T-helper 22 cell (primary cell): ENCODE measurements around the gene CDKAL1.

Source experiments
- DNase-seq: peaks from one replicate; pipeline ENCODE4 v3.0.0-alpha.2; 2020; ENCODE audit warnings: low read depth

CDKAL1 gene

DNA sequence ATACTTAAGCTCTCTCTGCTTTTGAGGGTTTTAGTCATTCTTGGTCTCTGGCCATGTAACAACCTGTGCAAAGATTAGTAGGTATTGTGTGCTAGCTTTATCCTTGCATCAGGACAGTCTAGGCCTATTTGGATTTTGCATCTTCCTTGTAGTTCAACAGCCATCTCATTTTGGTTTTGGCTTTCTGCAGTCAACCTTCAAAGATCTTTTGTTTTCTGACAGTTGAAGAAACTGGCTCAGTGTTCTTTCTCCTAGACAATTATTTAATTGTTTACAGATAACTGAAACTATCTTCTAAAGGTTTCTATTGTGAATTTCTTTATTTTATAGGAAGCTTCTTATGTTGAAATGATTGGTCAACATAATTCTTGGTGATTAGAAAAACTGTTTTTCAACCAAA is 307.5 kb downstream of the CDKAL1 start:
- no peak for DNase-seq

DNA sequence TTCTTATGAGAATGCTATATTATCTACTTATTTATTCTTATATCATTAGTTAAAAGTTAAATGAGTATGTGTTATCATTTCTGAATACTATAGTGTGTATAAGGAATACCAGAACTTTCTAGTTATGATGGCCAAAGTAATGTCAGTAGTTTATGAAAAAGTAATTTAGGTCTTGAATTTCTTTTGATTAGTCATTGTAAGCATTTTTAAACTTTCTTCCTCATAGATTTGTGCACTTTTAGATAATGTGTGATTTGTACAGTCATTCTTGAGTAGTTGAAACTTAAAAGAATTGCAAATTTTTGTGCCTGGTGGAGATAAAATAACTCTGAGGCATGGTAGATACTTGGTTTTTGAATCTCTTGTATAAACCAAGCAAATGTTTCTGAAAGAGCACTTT is 311.3 kb downstream of the CDKAL1 start:
- no peak for DNase-seq

DNA sequence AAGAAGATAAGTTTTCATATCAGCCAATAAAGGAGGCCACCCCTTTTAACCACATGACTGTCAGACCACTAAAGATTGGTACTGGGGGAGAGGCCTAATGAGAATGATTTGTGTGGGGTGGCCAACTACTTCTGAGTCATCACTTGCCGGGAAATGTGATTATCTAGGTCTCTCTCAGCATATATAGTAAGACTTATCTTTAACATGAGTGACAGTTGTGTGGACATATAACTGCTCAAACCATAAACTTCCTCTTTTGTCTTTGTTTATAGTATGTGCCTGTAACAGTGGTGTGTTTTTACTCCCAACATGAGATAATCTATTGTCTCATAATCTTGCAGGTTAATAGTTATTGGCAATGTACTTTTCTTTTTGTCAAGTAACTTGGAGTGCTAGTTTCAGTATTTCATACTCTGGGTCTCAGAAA is 312.4 kb downstream of the CDKAL1 start:
- DNase-seq = no peak

DNA sequence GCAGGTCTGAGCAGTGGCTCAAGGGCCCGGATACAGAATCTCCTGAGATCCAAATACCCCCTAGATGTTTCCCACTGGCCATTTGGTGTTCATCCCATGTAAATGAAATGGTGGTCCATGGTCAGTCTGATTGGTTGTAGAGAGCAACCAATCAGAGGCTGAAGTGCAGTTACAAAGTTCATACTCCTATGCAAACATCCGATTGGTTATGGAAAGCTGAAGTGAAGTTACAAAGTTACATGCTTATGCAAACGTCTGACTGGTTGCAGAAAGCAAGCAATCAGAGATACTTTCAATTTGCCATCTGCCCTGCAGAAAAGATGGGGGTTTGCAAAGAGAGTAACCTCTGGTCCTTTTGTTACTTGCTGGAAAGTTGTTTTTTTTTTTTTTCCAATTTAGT is 313.6 kb downstream of the CDKAL1 start:
- DNase-seq = no peak

DNA sequence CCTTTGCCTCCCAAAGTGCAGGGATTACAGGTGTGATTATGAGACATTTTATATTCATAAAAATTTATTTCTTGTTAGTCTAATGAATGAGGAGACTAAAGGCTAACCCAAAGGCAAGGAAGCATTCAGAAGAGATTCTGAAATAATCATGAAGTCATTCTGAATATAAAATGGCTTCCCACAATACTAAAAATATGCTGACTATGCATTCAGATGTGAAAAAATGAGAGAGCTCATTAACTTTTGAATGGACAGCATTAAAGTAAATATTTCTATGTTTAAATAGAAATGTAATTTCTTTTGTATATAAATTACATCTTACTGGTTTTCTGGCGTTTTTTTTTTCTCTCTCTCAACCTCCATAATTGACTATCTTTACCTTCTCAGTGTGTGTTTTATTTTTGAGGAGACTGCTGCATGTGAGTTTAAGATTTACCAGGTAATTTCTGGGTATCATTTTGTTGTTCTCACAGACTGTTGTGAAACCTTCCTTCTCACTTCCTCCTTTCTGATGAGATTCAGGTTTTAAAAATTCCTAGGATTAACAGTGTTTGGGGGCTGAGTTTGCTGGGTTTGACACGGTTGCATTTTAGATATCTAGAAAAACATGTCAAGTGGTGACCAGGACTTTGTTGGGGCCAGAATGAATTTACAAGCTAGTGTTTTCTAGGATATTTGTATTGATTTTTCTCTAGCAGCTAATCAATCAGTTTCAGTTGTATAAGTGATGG is 316.6 kb downstream of the CDKAL1 start:
- DNase-seq = no peak

DNA sequence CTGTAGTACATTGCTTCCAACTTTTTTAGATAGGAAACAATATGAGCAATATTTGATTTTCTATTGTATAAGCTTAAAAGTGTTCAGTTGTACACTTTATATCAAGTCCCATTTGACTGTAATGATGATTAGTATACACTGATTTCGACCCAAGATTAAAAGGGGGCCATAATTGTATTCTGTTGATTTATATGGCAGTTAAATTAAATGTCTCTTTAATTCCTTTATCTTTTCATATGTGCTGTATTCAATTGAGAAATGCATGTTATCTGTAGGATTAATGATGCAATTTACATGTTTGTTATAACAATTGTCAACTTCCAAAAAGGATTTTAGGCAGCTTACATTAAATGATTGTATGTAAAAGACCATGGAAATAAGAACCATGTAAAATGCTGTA is 317.5 kb downstream of the CDKAL1 start:
- no peak for DNase-seq

DNA sequence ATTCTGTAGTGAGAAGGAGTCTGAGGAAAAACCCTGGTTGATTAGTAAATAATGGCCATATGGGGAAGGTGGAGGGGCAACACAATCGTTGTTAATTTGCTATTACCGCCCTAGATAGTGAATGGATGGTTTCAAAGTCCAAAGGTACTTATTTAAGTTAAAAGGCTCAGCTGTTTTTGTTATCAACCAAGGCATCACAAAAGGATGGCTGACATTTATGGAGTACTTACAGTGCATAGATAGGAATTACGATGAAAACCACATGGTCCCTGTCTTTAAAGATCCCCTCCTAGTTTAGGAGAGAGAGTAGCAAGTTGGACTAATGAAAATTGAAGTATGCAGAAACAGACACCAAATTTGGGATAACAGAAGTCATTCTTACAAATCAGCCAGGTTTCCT is 319.6 kb downstream of the CDKAL1 start:
- DNase-seq = no peak

DNA sequence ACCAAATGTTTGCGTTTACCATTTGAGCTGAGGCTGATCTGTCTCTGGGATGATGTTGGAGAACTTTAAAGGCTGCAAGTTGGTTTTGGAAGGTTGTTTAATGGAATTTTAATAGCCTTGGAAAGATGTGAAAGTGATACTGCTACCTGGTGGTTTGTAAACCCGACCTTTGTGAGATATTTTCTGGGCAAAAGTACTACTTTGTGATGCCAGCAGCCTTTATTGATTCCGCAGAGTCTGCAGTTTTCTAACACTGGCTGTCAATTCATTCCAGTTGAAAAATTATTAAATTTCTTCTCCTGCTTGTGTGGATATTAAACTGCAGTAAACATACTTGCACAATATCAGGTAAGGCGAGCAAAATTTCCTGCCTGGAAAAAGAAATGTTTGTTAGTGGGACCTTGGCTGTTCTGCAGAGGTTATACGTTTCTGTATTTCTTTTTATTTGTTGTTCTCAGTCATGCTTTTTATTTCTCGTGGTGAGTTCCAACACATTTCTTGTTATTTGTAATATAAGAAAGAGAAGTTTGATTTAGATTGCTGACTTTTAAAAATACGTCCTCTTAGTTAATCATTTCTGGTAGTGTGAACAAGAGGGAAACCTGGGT is 322.5 kb downstream of the CDKAL1 start:
- no peak for DNase-seq

DNA sequence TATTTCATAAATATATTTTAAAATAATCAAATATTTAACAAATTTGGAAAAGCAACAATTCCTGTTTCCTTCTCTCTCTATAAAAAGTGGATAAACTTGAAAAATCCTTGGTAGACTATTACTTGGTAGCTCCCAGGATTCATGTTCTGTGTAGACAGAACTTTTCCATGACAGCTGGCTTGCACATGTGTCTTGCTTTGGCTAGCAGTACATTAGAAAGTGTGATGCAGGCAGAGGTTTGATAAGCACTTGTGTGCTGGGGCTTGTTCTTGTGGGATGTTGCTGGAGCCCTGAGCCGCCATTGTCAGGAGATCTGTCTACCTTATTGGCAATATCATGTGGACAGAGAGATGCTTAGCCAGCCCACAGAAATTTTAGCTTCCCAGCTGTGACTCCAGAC is 327.2 kb downstream of the CDKAL1 start:
- DNase-seq = no peak

DNA sequence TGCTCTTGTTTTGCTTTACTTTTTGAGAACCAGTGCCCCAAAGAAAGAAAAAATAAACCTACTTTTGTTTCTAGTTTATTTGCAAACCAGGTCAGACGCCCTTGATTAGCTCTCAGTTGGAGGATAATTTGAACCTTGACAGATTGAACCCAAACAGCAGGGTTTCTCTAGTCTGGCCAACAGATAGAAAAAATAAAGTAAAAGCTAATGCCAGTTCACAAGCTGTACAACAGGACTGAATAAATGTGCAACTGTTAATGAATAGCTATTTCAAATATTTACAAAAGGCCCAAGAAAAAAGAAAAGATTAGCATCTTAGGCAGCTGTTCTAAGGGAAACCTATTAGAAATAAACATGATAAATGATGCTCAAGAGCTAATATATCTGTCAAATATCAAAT is 331.8 kb downstream of the CDKAL1 start:
- no peak for DNase-seq

DNA sequence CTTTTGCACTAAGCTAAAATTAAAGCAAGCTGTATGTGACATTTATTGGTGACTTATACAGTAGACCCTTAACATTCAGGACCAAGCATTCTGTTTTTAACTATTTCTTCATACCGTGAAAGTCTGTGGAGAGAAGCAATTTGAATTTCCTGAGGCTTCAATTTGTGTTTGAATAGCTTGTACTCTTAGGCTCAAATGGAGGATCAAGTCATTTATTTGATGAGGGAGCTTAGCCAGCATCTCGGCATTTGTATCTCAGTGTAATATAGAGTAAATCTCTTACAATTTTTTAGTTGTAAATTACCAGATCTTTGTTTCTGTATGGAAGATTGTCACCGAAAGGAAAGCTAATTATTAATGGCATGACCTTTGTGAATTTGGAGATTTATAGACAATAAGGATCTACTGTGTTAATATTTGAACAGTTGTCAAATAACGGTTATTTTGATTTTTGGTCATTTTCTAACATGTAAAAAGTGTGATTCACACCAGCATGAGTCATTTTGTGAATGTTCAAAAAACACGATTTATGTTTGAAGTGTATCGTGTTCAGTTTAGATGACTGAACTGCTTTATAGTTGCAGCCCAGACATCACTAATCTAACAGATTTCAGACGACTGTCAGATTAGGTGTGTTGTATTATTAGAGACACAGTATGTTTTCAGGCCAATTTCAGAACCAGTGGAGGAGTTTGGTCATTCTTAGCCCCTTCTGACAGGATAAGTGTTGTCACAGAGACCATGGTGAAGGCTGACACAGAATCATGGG is 332.9 kb downstream of the CDKAL1 start:
- DNase-seq = no peak

DNA sequence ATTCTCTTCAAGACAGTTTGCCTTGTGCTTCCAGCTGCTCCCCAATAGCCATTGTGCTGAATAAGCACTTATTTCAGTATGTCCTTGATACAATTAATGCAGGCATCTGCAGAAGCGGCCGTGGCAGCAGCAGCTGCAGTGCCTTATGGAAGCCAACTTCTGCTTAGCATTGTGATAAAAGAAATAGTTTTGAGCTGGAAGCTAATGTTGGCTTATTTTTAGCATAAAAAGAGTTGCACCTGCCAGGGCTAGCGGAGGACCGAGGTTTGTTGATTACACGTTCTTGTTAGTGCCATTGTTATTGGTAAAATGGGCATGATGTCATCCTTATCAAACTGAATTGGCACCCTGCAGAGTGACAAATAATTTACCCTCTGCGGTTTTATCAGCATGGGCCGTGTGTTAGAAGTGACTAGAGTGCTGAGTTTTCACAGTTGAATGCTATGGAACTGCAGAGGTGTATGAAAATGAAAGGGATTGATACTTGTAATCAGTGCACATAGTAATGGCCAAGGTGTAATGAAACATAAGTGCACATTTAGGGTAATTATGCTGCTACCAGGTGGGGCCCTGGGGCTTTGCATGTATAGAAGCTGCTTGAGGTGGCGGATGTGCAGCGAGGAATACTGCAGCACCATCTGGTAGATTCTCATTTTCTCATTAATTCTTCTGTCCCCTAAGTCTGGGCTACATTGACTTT is 334.3 kb downstream of the CDKAL1 start:
- DNase-seq = no peak

DNA sequence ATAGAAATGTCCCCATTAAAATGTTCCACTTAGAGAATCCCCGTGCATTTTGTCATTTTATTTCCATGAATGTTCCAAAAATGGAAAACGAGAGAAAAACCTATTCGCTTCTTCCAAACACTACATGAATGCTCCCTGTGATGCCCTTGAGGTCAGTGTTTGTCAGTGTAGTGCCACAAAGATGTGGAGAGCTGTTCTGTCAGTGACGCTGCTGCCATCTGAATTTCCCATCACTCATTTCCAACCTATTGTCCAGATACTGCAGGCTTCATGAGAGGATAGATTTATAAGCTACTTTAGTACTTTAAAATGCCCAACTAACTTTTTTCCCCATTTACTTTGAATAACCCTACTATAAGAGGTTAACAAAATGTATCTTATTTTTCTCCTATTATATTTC is 335.8 kb downstream of the CDKAL1 start:
- DNase-seq = no peak

DNA sequence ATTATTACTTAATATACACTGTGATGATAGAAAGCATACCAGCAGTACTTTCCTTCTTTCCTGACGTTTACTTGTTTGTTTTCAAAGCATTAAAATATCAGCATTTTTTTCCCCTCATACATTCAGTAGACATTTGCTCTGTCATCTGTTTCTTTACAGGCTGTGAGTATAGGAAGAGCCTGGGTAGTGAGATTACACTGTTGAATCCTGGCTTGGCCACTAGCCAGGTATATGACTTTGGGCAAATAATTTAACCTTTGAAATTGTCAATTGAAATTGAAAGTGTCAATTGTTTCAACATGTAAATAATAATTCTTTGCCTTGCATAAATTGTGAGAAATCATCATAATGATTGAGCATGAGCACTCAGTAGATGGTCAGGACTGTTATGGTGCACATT is 336.2 kb downstream of the CDKAL1 start:
- DNase-seq = no peak

DNA sequence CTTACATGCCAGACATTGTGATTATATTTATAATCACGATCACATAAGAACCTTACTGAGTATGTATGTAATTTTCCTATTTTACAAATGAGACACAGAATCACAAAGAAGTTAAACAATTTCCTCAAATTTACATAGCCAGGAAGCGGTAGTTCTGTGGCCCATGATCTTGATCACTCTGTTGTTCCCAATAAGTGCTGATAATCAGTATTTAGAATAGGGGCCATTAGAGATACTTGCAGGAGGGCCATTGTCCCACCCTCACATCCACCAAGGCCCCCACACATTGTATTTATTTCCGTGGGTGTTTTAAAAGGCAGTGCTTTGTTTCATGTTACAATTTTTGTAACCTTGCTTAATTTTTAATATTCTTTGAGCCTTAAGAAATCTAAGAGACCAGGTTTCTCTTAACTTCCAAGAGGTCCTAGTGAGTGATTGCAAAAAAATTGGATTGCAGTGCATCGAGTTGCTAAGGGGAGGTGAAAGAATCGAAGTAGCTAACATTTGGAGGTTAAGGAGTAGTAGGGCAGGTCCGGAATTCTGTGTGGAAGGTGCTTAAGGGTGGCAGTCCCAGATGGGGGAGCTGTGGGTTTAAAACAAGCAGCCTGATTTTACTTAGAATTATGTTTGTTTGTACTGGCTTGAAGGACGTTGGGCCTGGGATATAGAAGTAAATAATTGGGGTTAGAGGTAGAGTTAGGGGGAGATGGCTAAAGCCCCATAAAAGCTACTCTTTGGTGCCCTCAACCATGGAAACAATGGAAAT is 339.4 kb downstream of the CDKAL1 start:
- DNase-seq = no peak

DNA sequence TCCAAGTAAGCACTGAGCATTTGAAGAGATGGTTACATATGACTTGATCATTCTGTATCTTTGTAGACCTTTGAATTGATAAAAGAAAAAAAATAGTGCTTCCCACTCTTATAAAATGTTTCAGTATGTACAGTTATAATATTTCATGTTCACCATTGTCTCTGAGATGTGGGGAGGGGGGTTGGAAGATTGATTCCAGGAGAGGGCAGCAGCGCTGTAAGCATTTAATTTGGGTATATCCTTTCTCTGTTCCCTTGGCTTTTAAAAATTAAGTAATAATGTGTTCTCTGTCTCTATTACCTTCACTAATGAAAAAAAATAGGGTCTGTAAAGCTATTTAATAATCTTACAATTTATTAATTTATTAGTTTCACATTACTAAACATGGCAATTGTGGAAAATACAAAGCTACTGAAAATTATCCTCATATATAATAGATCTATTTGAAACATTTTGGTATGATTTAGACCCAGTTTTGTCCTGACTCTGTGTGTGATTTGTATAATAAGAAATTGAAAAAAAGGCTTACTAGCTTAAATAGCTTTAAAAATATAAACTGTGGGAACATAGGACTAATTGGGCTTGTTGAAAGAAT is 341.2 kb downstream of the CDKAL1 start:
- DNase-seq = no peak

DNA sequence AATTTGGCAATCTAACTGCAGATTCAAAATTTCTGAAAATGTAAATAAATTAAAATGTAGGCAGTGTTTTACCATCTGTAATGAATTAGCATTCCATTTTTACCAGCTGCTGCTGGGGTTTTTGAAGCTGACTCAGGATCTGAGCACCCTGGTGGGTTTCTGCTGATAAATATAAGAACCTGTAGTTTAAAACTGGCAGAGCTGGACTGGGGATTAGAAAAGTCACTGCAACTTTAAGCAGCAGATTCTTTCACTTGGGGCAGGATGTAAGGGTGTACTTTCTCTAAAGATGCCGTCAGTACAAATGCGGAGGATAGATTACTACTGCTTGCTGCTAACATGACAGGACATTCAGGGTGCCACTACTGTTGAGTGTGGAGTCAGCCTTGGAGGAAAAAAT is 341.8 kb downstream of the CDKAL1 start:
- DNase-seq = no peak

DNA sequence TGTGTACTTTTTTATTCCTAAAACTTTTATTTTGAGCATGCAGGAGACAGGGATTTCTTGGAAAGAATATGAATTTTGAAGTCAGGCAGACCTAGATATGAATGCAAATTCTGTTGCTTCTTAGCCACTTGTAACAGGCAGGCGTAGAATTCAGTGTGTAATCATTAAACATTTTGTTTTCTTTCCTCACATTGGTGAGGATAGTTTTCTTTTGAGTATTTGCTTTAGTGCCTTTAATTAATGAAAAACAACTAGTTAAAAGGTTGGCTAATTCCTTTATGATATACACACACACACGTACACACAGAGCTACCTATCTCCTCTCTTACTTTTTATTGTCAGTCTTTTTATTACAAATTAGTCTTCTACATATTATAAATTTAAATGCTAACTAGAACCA is 342.3 kb downstream of the CDKAL1 start:
- no peak for DNase-seq

DNA sequence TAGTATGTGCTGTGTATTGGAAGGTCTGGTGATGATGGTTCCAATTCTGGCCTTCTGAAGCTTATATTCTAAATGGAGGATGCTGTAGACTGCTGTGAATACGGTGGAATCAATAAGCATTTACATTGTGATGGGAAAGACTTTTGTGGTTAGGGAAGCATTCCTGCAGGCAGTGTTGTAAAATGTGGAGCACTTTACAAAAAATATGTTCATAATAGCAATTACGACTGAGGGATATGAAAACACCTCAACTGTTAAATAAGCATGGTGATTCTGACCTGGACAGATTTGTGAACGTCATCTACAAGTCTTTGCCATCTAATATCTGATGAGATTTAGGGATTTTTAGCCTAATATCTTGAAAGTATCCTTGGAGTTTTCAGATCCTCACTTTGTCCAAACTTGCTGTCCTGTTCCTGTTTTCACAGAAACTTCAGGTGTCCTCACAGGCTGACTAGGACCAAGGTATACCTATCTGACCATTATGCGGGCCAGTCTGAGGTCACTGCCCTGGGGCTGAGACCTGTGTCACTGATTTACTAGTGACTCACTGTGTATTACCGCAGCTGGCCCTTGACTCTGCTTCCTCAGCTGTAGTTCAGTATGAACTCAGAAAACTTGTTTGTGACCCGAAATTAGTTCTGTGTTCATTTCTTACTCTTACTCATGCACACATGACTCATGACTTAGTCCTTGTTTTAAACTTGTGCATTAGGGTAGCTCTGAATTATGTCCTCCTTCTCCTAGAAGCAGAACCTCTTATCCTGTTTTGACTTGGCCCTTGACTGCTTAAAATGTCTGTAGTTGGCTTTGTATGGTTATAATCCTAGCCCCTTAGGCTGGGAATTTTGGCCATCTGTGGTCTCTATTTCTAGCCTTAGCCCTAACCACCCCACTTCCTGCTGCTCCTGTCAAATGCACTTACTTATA is 343.0 kb downstream of the CDKAL1 start:
- no peak for DNase-seq

DNA sequence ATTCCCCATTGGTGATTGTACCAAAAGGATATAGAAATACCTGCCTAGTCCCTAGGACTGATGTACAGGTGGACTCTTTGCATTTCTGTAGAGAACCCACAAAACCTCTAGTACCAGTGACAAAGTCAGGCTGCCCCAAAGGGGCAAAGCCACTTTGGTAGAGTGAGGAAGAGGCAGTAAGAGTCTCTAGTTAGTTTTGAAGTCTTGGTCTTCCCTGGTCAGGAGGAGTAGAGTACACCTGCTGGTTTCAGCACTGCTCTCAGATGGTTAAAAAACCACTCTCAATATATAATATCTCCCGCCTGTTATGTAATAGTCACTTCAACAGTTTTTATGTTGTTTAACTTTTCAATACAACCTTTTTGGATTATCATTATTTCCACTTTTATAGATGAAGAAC is 344.9 kb downstream of the CDKAL1 start:
- no peak for DNase-seq
